ENCODE measurements around the gene CSNK1G2.
A peak's percentile ranks its signal among the peaks of the same experiment; 100 is the strongest.
"Not testable (repeated sequence)": the region's sequence is repeated elsewhere in the genome, so short reads cannot be mapped to it uniquely, and the experiment has no call there.

CSNK1G2 gene

DNA sequence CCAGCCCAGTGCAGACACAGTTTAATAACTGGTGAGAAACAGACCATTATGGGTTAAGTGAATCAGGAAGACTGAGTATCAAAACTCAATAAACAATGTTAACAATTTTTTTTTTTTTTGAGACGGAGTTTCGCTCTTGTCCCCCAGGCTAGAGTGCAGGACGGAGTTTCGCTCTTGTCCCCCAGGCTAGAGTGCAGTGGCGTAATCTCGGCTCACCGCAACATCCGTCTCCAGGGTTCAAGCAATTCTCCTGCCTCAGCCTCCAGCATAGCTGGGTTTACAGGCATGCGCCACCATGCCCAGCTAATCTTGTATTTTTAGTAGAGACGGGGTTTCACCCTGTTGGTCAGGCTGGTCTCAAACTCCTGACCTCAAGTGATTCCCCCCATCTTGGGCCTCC, 47.5 kb downstream of the CSNK1G2 start:
- DNase-seq (ENCODE audit: low spot score) = not testable (repeated sequence)

DNA sequence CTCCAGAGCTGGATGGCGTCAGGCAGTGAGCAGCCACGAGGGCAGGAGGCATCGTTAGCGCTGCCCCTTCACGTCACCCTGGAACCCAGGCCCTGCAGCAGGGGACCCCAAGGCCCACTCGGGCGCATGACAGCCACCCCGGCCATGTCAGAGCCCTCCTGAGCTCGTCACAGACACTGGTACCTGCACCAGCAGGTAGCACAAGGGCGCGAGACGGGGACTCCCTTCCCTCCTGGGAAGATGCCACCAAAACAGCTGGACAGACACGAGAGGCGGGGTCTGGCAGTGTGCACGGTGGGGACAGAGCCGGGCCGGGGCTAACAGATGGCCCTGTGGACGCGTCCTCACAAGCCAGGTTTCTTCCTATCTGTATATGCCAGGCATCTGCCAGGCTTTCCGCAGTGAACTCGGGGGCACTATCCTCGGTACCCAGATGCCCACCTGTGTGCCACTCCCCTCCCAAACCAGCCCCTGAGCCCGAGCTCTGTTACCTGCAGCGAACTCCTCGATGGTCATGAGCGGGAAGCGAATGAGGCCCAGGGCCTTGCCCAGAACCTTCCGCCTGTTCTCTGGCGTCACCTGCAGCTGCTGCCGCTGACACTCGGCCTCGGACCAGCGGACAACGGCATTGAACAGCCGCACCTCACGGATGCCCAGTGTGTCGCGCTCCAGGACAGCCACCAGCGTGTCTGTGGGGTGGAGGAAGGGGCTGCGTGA, 48.7 kb downstream of the CSNK1G2 start:
- no peak for DNase-seq (ENCODE audit: low spot score)

DNA sequence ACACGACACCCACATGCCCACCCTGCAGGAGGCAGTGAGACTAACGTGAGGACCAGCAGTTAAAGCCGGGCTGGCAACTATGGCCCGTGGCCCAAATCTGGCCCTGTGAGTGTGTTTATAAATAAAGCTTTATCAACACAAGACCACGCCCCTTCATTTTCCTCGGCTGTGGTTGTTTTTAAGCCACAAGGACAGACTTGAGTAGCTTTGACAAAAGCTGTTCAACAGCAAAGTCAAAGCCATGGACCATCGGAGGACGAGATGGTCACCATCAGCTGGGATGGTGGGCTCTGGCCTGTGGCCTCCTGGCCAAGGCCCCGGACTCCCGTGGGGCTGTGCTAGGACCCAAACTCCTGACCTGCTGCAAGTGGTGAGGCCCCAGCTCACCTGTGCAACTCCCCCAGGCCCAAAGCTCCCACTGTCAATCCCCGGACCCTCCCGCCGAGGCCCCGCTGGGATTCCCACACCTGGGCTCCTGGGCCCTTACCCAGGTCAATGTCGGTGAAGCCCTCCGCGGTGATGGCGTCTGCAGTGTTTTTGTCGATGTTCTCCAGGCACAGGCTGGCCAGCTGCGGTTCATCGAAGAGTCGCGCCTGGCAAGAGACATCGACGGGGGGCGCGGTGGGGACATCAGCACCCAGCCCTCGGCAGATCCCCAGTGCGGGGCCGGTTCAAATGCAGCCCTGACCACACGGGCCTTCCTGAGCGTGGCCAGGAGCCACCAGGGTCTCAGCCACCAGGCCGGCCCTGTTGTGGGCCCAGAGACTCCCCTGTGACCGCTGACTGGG, 49.5 kb downstream of the CSNK1G2 start:
- peak; percentile 21 for DNase-seq (ENCODE audit: low spot score)

DNA sequence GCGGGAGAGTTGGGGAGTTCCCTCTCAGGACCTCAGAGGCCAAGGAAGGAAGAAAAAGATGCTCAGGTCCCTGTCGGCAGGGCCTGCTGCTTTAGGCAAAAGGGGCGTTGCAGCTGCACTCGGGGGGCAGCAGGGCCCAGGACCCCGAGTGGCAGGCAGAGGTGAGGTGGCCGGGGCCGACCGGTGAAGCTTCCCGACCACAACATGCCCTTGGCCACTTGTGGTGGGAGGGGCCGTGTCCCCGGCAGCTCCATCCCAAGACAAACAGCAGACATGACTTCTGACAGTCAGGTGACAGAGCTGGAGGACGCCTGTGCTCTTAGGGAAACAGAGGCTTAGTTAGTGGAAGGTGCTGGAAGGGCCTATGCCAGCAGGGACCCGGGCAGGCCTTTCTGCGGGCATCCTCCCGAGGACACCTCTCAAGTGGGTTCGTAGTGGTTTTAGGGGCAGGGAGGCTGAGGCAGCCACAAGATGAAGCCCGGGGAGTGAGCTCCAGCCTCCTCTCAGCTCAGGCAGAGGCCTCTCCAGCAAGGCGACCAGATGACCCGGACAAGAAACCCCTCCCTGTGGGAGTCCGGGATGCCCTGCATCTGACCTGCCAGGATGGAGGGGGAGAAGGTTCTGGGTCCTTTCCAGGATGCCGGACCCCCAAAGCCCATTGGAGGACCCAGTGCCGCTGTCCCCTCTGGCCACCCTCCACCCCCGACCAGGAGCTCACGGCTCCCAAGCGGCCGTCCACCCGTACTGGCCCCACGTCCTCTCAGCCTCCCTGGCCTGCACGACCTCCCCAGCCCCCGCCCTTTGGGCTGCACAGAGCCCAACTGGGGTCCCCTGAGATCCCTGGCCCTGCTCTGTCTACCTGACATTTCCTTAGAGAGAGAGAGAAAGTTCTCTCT, 50.3 kb downstream of the CSNK1G2 start:
- DNase-seq (ENCODE audit: low spot score) = no peak

DNA sequence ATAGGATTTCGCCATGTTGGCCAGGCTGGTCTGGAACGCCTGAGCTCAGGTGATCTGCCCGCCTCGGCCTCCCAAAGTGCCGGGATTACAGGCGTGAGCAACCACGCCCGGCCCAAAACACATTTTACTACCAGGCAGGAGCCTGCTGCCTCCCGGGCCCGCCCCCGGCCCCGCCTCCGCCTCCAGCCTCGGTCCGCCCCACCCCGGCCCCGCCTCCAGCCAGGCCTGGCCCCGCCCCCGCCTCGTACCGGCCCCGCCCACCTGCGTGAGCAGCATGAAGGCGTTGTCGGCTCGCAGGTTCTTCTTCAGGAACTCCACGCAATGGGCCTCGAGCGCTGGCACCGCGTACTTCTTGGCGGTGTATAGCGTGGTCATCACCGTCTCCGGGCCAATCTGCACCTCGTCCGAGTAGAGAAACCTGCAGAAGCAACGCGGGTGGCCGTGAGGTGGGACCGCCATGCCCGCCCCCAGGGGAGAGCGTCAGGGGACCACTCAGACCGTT, 51.8 kb downstream of the CSNK1G2 start:
- peak; percentile 53 for DNase-seq (ENCODE audit: low spot score)

DNA sequence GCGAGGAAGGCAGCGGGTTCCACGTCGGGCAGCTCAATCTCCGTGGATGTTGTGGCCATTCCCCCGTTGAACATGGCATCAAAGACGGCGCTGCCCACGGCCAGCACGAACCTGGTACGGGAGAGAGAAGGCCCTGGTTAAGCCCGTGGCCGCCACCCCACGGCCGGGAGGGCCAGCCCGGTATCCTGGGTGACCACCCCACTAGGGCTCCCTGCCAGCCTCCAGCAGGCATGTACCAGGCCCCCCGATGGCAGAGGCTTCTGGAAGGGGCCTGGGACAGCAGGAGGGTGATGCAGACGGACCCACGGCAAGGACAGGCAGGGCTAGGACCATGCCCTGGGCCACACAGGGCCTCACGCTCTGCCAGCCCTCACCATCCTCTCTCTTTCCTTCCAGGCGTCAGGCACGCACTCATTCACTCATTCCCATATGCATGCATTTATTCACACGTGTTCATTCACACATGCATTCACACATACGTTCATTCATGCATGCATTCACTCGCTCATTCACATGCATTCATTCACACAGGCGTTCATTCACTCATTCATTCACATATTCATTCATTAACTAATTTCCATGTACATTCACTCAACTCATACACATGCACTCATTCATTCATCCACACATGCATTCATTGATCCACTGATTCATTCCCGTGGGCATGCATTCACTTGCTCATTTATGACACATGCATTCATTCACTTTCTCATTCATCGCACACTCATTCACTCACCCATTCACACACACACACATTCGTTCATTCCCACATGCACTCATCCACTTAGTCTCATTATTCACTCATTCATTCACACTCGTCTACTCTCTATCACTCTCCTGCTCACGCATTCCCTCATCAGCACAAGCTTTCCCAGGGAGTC, 56.6 kb downstream of the CSNK1G2 start:
- DNase-seq (ENCODE audit: low spot score) = no peak

DNA sequence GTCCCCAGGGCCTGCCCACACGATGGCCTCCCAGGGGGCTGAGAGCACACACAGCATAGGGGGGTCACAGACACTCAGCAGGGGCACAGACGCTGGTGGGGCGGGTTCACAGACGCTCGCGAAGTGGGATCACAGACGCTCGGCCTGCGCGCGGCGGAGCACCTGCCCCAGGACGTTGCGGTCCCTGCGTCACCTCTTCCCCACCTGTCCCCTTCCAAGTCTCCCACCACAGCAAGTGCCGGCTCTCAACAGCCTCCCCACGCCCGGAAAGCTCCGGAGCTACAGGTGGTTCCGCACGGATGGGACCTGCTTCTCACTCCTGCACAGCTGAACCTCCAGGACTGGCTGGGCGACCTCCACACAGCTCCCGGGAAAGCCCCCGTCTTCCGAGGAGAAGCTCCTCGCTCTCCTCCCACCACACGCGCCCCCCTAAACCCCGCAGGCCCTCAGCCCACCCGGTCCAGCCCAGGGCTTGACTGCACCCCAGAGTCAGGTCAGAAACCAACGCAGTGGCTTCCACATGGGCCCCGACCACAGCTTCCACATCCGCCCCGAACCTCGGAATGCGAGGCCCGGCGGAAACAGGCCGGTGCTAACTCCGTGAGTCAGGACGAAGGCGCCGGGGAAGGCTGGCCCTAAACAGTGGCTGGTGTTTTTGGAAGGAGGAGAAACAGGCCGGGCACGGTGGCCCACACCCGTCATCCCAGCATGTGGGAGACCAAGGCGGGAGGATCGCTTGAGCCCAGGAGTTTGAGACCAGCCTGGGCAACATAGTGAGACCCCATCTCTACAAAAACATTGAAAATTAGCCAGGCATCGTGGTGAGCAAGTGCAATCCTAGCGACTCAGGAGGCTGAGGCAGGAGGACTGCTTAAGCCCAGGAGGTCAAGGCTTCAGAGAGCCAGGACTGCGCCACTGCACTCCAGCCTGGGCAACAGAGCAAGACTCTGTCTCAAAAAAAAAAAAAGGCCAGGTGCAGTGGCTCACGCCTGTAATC, 58.0 kb downstream of the CSNK1G2 start:
- no peak for DNase-seq (ENCODE audit: low spot score)

DNA sequence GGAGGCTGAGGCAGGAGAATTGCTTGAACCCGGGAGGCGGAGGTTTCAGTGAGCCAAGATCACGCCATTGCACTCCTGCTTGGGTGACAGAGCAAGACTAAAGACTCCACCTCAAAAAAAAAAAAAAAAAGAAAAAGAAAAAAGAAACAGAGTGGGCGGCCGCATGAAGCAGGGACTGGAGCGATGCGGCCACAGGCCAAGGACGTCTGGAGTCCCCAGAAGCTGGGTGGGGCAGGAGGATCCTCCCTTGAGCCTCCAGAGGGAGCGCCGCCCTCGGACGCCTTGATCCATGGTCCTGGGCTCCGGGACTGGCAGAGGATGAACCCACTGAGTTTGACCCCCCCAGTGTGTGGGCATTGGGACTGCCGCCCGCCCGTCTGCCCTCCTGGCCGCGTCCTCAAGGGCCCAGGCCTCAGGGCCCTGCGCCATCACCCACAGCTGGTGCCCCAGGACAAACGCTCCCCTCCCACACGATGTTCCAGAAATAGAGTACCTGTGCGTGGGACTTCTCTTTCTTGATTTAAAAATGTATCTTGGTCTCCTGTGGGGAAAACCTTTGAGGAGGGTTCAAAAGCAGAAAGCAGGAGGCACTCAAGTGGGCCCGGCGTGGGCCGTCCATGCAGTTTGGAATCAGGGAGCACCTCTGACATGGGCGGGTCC, 59.0 kb downstream of the CSNK1G2 start:
- DNase-seq (ENCODE audit: low spot score) = no peak

DNA sequence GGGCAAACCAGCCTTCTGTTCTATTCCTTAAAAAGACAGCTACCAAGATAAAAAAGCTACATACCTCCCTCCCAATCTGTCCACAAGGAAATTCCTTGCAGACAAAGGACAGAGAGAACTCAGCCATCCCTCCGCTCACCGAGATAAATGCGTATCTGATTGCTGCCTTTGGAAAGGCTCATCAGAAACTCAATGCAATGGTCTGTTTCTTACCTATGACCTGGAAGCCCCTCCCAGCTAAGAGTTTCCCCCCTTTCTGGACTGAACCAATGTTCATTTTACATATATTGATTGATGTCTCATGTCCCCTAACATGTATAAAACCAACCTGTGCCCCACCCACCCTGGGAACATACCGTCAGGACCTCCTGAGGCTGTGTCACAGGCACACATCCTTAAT, 62.9 kb downstream of the CSNK1G2 start:
- no peak for DNase-seq (ENCODE audit: low spot score)

DNA sequence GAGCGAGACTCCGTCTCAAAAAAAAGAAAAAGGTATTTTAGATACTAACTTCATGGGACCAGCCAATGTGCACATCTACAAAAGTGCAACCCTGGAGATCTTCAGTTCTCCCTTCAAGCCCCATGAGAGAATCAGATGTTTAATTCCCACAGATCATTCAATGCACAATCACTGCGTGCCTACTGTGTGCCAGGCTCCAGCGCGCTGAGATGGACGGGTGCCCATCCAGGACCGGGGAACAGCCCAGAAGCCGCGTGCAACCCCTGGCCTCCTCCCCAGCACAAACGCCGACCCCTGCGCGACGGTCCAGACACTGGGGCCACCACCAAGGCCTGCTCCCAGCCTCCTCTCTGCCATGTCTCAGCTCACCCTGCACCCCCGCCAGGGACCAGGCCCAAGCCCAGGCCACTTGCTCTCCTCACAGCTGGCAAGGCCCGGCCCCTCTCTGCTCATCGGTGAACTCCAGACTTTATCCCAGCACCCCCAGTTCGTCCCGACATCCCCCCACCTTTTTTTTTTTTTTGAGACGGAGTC, 69.2 kb downstream of the CSNK1G2 start:
- no peak for DNase-seq (ENCODE audit: low spot score)

DNA sequence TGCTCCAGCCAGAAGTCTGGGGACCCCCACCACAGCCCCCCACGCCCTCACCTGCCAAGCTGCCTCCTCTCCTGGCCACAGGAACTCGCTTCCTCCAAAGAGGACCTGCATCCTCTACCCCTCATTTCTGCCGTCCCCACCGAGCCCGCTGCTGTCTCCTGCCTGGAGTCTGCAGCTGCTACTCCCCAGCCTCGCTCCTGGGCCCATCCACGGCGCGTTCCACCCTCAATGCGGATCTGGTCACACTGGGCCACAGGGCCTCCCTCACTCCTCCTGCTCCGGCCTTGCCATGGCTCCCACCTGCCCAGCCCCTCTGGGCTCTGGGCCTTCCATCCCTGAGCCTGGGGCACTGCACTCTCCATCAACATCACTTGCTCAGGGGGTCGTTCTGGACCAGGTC, 70.2 kb downstream of the CSNK1G2 start:
- DNase-seq (ENCODE audit: low spot score) = no peak

DNA sequence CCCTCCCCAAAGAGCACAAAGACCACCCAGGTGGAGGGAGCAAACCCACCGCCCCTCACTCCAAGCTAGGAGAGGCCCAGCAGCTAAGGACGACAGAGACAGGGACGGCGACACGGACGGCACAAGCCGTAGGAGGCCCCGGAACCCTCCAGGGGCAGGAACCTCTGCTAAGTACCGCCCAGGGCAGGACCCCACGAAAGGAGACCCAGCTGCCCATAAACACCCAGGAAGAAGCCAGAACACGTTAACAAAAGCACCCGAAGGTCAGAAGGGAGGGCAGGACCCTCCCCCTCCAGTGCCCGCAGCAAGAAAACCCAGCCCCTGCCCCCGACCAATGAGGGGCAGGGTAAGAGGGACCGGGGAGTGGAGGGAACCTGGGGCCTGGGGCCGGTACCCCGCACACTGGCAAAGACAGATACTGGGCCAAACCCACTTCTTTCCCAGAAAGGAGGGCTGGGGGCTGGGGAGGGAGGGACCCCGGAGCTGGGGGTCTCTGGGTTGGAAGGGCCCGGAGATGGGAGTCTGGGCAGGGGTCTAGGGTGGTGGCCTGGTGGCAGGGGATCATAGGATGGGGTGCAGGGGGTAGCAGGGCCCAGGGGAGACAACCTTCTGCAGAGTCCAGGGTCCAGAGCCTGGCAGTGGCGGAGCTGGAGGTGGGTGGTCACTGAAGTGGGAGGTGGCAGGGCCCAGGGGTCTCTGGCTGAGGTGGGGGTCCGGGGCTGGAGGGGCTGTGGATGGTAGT, 72.1 kb downstream of the CSNK1G2 start:
- no peak for DNase-seq (ENCODE audit: low spot score)

DNA sequence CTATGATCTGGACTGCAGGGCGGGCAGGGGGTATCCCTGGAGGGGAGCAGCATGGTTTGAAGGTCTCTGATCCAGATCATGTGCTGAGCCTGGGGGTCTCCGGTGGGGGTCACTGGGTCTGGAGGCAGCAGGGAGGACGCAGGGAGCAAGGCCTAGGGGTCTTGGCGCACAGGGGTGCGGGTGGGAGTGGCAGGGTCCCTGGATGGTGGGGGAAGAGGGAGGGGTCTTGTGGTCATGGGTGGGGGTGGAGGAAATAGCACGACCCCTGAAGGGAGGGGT, 72.7 kb downstream of the CSNK1G2 start:
- DNase-seq (ENCODE audit: low spot score) = no peak

DNA sequence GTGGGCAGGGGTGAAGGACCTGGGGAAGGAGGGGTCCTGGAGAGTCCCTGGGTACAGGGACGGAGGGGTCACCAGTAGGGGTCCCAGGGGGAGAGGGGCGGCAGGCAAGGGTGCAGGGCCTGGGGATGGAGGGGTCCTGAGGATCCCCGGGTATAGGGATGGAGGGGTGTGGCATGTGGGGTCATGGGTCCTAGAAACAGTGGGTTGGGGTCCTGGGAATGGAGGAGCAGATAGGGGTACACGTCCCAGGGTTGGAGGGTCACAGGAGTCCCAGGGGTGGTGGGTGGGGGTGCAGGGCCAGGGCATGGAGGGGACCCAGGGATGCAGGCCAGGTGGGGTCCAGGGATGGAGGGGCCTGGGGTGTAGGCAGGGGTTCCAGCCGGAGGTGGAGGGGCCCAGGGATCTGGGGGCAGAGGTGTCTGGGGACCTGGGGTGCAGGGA, 73.2 kb downstream of the CSNK1G2 start:
- no peak for DNase-seq (ENCODE audit: low spot score)

DNA sequence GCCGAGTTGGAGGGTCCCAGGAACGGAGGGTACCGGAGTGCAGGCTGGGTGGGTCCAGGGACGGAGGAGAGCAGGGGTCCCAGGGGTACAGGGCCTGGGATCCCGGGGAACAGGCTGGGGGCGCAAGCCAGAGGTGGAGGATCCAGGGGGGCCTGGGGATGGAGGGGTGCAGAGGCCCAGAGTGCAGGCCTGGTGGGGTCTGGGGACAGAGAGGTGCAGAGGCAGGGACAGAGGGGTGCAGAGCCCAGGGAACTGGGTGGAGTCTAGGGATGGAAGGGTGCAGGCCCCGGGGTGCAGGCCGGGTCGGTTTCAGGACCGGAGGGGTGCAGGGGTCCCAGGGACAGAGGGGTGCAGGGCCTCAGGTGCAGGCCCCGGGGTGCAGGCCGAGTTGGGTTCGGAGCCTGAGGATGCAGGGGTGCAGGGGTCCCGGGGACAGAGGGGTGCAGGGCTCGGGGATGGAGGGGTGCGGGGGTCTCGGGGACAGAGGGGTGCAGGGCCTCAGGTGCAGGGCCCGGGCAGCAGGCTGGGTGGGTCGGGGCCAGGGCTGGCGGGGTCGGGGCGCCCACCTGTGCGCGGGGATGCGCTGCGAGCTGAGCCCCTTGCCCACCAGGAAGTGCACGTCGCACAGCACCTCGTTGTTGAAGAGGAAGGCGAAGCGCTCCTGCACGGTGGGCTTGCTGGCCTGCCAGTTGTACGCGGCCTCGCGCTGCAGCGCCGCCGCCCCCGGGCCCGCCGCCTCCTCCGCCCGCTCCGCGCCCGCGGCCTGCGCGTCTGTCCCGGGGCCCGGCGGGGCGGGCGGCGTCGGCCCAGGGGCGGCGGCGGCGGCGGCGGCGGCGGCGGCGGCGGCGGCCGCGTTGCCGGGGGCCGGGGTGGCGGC, 74.0 kb downstream of the CSNK1G2 start:
- peak; percentile 47 for DNase-seq (ENCODE audit: low spot score)

DNA sequence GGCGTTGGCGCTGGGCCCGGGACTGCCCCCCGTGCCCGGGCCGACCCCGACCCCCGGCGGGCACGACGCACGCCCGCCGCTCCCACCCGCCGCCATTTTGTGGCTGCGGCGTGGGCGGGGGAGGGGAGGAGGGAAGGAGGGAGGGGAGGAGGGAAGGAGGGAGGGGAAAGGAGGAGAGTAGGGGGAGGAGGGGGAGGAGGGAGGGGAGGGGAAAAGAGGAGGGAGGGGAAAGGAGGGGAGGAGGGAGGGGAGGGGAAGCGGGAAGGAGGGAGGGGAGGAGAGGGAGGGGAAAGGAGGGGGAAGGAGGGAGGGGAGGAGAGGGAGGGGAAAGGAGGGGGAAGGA, 74.6 kb downstream of the CSNK1G2 start, which contains the start of gene BTBD2:
Gene BTBD2 (minus strand): TSS at position 107 of the 343 bp plus-strand sequence. CDS start 11 bp downstream, at position 96.
- DNase-seq (ENCODE audit: low spot score) = peak; percentile 50

DNA sequence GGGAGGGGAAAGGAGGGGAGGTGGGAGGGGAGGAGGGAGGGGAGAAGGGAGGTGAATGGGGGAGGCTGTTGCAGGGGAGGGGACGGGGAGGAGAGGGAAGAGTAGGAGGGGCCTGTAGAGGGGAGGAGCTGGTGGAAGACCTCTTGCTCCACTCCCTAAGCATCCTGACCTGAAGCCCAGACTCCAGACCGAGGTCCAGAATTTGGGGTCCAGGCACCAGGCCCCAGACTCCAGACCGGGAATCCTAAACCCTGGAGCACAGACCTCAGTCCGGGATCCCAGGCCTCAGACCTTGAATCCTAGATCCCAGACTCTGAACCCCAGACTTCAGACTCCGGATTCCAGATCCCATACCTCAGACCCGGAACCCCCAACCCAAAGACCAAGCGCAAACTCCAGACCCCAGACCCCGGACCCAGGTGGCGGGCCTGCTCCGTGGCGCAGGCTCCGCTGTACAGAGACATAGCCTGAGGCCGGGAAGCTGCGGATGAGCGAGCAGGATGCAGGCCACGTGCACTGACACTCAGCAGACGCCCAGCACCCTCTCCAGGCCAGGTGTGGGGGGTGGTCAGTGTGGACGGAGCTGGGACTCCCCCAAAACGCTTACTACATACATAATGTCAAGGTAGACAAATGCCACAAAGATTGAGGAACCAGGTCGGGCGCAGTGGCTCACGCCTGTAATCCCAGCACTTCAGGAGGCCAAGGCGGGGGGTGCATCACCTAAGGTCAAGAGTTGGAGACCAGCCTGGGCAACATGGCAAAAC, 75.3 kb downstream of the CSNK1G2 start:
- peak; percentile 62 for DNase-seq (ENCODE audit: low spot score)
